ENCODE measurements around the gene MSRB1. TPM values are rescaled to one million over a fixed set of nuclear protein-coding genes. Genes with fewer than 3 reads are reported as not detected.
A peak's percentile ranks its signal among the peaks of the same experiment; 100 is the strongest.

MSRB1 gene
- total RNA-seq, 2 donors from 2014 or later: 36.8 to 38.6 TPM

- DNase-seq: no peak
- 85 to 94% methylated on average over 13 to 38 of the region's 38 CpGs for WGBS, 2 donors
These were observed 3.7 kb upstream of the MSRB1 start for GRCh38 chr16:1946495-1947368.

GRCh38 chr16:1945559-1946391 lies 2.8 kb upstream of the MSRB1 start:
- no peak overlapping the region for H3K27ac ChIP-seq
- H3K4me3 ChIP-seq: no peak overlapping the region
- TF ChIP-seq POLR2A (IDR thresholded peaks at IDR 0.05) (no peak), CTCF (IDR thresholded peaks at IDR 0.05) (no peak)
- 79 to 82% methylated on average over 19 of the region's 19 CpGs for WGBS, 2 donors
- H3K4me1 ChIP-seq: peaks cover 18% of the 10 kb centered on the region
- peak in 1 of 4 donors; percentile 47 for DNase-seq
- no peak for ATAC-seq
- H3K9me3 ChIP-seq: no peaks in the 10 kb centered on the region
- H3K36me3 ChIP-seq (replicated peaks in 1 of 2; ENCODE audit: insufficient read depth in 1 of 2, low read depth in 2 of 2): no peaks in the 10 kb centered on the region
- no peaks in the 10 kb centered on the region for H3K27me3 ChIP-seq
- intact Hi-C loops (cut with DNase I): no loop called here

More at GRCh38 chr16:1946495-1947368, 3.7 kb upstream of the MSRB1 start:
- intact Hi-C loops (cut with DNase I): no loop called here
- TF ChIP-seq POLR2A (IDR thresholded peaks at IDR 0.05) (no peak), CTCF (IDR thresholded peaks at IDR 0.05) (no peak)
- no peak for ATAC-seq
- Histone ChIP-seq H3K27me3 (no peaks in the 10 kb centered on the region), H3K36me3 (replicated peaks in 1 of 2; ENCODE audit: insufficient read depth in 1 of 2, low read depth in 2 of 2) (no peaks in the 10 kb centered on the region), H3K27ac (no peak overlapping the region), H3K4me1 (peaks cover 16% of the 10 kb centered on the region), H3K9me3 (no peaks in the 10 kb centered on the region), H3K4me3 (no peak overlapping the region)

- Histone ChIP-seq H3K27ac (no peak overlapping the region), H3K36me3 (replicated peaks in 1 of 2; ENCODE audit: insufficient read depth in 1 of 2, low read depth in 2 of 2) (no peaks in the 10 kb centered on the region), H3K9me3 (no peaks in the 10 kb centered on the region), H3K4me1 (peaks cover 28% of the 10 kb centered on the region), H3K27me3 (no peaks in the 10 kb centered on the region), H3K4me3 (no peak overlapping the region)
- DNase-seq: no peak
- no peak for ATAC-seq
- WGBS, 2 donors: 90 to 94% methylated on average over 16 to 21 of the region's 21 CpGs
- intact Hi-C loops (cut with DNase I): no loop called here
- TF ChIP-seq CTCF (IDR thresholded peaks at IDR 0.05) (no peak), POLR2A (IDR thresholded peaks at IDR 0.05) (no peak)
These were observed 1.7 kb upstream of the MSRB1 start for GRCh38 chr16:1944612-1945199.

- no peaks in the 10 kb centered on the region for H3K27me3 ChIP-seq
- TF ChIP-seq POLR2A (IDR thresholded peaks at IDR 0.05) (peak; percentile 21 to 69 (median 67)), CTCF (IDR thresholded peaks at IDR 0.05) (no peak)
- 7 to 20% methylated on average over 1 to 17 of the region's 17 CpGs for WGBS, 2 donors
- peaks cover 6 to 8% of the 10 kb centered on the region in 2 donors for H3K36me3 ChIP-seq (replicated peaks in 1 of 2; ENCODE audit: insufficient read depth in 1 of 2, low read depth in 2 of 2)
- H3K27ac ChIP-seq: peak overlapping the region; percentile 81 to 95 (median 94)
- intact Hi-C loops (cut with DNase I): no loop called here
- DNase-seq (peak; percentile 68 to 79 (median 72)), ATAC-seq (peak; percentile 14)
- H3K4me1 ChIP-seq: peaks cover 52% of the 10 kb centered on the region
- no peaks in the 10 kb centered on the region for H3K9me3 ChIP-seq
- H3K4me3 ChIP-seq: peak overlapping the region; percentile 63 to 65
These were observed 771 bp downstream of the MSRB1 start for GRCh38 chr16:1942047-1942809.
